Astrocyte (in vitro differentiated cells and primary cell): Measurements from ENCODE around the gene UNC79. TPM values are rescaled to one million over a fixed set of nuclear protein-coding genes. Genes with fewer than 3 reads are reported as not detected.

Source experiments
- DNase-seq: peaks from one replicate; pipeline ENCODE4 v3.0.0-alpha.2; 2010; ENCODE audit warnings: low read depth
- FAIRE-seq: peaks from 2 replicates; lab custom pipeline; 2011; peaks lifted over from hg19 to GRCh38; lab: Jason Lieb, UNC
- H2AFZ ChIP-seq: 2 replicates; pipeline ENCODE4 v1.6.0; 2012; ENCODE audit warnings: low read depth, low read length, inconsistent platforms
- H3K27ac ChIP-seq: 2 replicates; pipeline ENCODE4 v1.5.1; 2011; ENCODE audit warnings: low read depth, low read length, inconsistent platforms
- H3K27me3 ChIP-seq: 2 replicates; pipeline ENCODE4 v1.6.0; 2011; ENCODE audit warnings: low read length, inconsistent platforms; ENCODE audit not compliant: insufficient read depth
- H3K36me3 ChIP-seq: 2 replicates; pipeline ENCODE4 v1.5.1; 2011; ENCODE audit warnings: low read length, inconsistent platforms; ENCODE audit not compliant: insufficient read depth
- H3K4me1 ChIP-seq: 2 replicates; pipeline ENCODE4 v1.5.1; 2011; ENCODE audit warnings: low read length, inconsistent platforms; ENCODE audit not compliant: insufficient read depth
- H3K4me2 ChIP-seq: 2 replicates; pipeline ENCODE4 v1.6.0; 2012; ENCODE audit warnings: low read length, inconsistent platforms
- H3K4me3 ChIP-seq: 2 replicates; pipeline ENCODE4 v1.5.1; 2011; ENCODE audit warnings: low read depth, mild to moderate bottlenecking, low read length, inconsistent platforms; ENCODE audit not compliant: insufficient read depth
- H3K79me2 ChIP-seq: 2 replicates; pipeline ENCODE4 v1.6.0; 2012; ENCODE audit warnings: mild to moderate bottlenecking, low read length, inconsistent platforms; ENCODE audit not compliant: insufficient read depth
- H3K9ac ChIP-seq: 2 replicates; pipeline ENCODE4 v1.6.0; 2012; ENCODE audit warnings: mild to moderate bottlenecking, low read length, inconsistent platforms
- H3K9me3 ChIP-seq: 2 replicates; pipeline ENCODE4 v1.5.1; 2012; ENCODE audit warnings: low read depth, mild to moderate bottlenecking, low read length, inconsistent platforms; ENCODE audit not compliant: insufficient read depth
- H4K20me1 ChIP-seq: 2 replicates; pipeline ENCODE4 v1.6.0; 2012; ENCODE audit warnings: low read length, inconsistent platforms; ENCODE audit not compliant: insufficient read depth
- H3K27ac Mint-ChIP-seq: one replicate; pipeline ENCODE4 v1.8.0; 2021; ENCODE audit warnings: mild to moderate bottlenecking, mixed read lengths; ENCODE audit not compliant: unreplicated experiment
- H3K27me3 Mint-ChIP-seq: one replicate; pipeline ENCODE4 v1.8.0; 2021; ENCODE audit warnings: low read depth, mixed read lengths; ENCODE audit not compliant: unreplicated experiment
- H3K36me3 Mint-ChIP-seq: one replicate; pipeline ENCODE4 v1.8.0; 2021; ENCODE audit warnings: low read depth, mixed read lengths; ENCODE audit not compliant: unreplicated experiment
- H3K4me1 Mint-ChIP-seq: one replicate; pipeline ENCODE4 v1.8.0; 2021; ENCODE audit warnings: low read depth, mixed read lengths; ENCODE audit not compliant: unreplicated experiment
- H3K4me3 Mint-ChIP-seq: one replicate; pipeline ENCODE4 v1.8.0; 2021; ENCODE audit warnings: mild to moderate bottlenecking, moderate library complexity, mixed read lengths; ENCODE audit not compliant: unreplicated experiment
- H3K9me3 Mint-ChIP-seq: one replicate; pipeline ENCODE4 v1.8.0; 2021; ENCODE audit warnings: mild to moderate bottlenecking, mixed read lengths; ENCODE audit not compliant: unreplicated experiment
- EZH2 ChIP-seq: IDR thresholded peaks from 2 replicates; pipeline ENCODE4 v1.6.1; 2012; ENCODE audit warnings: mild to moderate bottlenecking, low read length, inconsistent platforms; ENCODE audit not compliant: insufficient read depth
- total RNA-seq: library from RNA; stranded (reverse); gene quantifications from 2 replicates; pipeline ENCODE4 v1.2.1, GENCODE V29; 2021
- TF ChIP-seq, protein P1 (sequence below): IDR thresholded peaks from 2 replicates; pipeline ENCODE4 v1.5.1; 2011; ENCODE audit warnings: low read depth, mild to moderate bottlenecking, inconsistent platforms, low read length, moderate library complexity; ENCODE audit not compliant: insufficient read depth

UNC79 gene
- total RNA-seq, 1 donor from 2014 or later, result 0.66 TPM

DNA sequence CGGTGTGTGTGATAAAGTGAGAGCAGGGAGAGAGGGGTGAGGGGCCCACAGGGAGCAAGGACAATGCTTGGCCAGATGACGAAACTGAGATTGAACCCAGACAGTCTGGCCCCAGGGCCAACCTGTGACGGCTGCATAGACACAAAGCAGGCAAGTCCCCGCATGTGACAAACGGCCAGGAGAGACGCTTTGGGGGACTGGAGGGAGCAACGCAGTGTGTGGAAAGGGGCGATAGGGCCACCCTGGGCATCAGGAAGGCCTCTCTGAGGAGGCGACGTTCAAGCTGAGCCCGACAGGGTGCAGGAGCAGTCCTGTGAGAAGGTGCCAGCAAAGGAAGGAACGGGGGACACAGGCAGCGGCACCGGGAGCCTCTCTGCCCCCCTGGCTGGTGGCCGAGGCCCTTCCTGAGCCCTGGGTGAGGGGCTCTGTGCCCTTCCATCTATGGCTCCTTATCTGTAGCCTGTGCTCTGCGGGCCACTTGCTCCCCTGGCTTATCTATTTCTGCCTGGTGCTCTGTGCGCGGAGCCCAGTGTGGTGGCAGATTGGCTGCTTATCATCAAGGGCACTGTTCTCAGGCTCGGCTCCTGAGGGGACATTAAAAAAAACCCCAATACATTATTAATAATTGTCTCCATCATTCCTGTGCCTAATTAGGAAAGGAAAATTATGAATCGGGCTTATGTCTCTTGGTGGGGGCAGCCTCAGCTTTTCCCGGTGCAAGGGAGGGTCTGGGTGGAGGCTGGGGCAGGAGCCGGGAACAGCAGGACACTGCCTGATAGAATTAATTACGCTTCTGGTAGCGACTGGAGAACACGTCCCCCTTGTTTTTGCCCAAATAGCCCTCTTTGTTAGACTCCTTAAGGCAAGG lies 317.7 kb downstream of the UNC79 start:
- no peaks in the 10 kb centered on the region for H3K9me3 Mint-ChIP-seq
- no peak overlapping the region for H3K9ac ChIP-seq
- no peaks in the 10 kb centered on the region for H3K36me3 ChIP-seq
- H3K27ac ChIP-seq, result no peak overlapping the region
- H3K27me3 Mint-ChIP-seq, result peaks cover 23% of the 10 kb centered on the region
- H3K4me1 Mint-ChIP-seq, result peaks cover 2% of the 10 kb centered on the region
- H4K20me1 ChIP-seq, result no peaks in the 10 kb centered on the region
- no peak overlapping the region for H3K27ac Mint-ChIP-seq
- no peak for DNase-seq
- TF ChIP-seq, protein P1, sequence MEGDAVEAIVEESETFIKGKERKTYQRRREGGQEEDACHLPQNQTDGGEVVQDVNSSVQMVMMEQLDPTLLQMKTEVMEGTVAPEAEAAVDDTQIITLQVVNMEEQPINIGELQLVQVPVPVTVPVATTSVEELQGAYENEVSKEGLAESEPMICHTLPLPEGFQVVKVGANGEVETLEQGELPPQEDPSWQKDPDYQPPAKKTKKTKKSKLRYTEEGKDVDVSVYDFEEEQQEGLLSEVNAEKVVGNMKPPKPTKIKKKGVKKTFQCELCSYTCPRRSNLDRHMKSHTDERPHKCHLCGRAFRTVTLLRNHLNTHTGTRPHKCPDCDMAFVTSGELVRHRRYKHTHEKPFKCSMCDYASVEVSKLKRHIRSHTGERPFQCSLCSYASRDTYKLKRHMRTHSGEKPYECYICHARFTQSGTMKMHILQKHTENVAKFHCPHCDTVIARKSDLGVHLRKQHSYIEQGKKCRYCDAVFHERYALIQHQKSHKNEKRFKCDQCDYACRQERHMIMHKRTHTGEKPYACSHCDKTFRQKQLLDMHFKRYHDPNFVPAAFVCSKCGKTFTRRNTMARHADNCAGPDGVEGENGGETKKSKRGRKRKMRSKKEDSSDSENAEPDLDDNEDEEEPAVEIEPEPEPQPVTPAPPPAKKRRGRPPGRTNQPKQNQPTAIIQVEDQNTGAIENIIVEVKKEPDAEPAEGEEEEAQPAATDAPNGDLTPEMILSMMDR, result no peak
- TF ChIP-seq EZH2, result no peak
- FAIRE-seq, result no peak
- H3K9me3 ChIP-seq, result peaks cover 3% of the 10 kb centered on the region
- no peaks in the 10 kb centered on the region for H3K27me3 ChIP-seq
- no peak overlapping the region for H3K4me3 Mint-ChIP-seq
- no peak overlapping the region for H2AFZ ChIP-seq
- H3K79me2 ChIP-seq, result no peaks in the 10 kb centered on the region
- no peaks in the 10 kb centered on the region for H3K4me1 ChIP-seq
- no peak overlapping the region for H3K4me3 ChIP-seq
- H3K36me3 Mint-ChIP-seq, result no peaks in the 10 kb centered on the region
- no peak overlapping the region for H3K4me2 ChIP-seq

DNA sequence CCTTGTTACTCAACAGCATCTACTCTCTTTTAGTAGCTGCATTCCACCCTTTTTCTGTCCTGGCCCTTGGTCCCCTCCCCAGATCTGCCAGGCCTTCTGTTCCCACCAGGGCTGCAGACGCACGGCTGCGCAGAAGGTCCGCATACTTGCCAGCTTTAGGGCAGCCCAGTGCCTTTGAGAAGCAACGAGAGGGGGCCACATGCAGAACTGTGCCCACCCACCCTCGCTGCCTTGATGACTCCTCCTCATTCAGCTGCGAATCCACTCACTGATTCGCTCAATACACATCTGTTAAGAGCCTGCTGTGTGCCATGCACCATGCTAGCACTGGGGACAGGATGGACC lies 318.3 kb downstream of the UNC79 start:
- Histone ChIP-seq H3K9ac (no peak overlapping the region), H3K79me2 (no peaks in the 10 kb centered on the region), H3K9me3 (peaks cover 3% of the 10 kb centered on the region), H4K20me1 (no peaks in the 10 kb centered on the region), H3K27ac (no peak overlapping the region), H3K4me2 (no peak overlapping the region), H3K4me1 (no peaks in the 10 kb centered on the region), H3K4me3 (no peak overlapping the region), H2AFZ (no peak overlapping the region), H3K36me3 (no peaks in the 10 kb centered on the region), H3K27me3 (no peaks in the 10 kb centered on the region)
- Mint-ChIP-seq H3K4me1 (peaks cover 2% of the 10 kb centered on the region), H3K4me3 (no peak overlapping the region), H3K36me3 (no peaks in the 10 kb centered on the region), H3K27ac (no peak overlapping the region), H3K27me3 (peaks cover 21% of the 10 kb centered on the region), H3K9me3 (no peaks in the 10 kb centered on the region)
- TF ChIP-seq, protein P1, result no peak
- no peak for TF ChIP-seq EZH2
- FAIRE-seq, result no peak
- no peak for DNase-seq

DNA sequence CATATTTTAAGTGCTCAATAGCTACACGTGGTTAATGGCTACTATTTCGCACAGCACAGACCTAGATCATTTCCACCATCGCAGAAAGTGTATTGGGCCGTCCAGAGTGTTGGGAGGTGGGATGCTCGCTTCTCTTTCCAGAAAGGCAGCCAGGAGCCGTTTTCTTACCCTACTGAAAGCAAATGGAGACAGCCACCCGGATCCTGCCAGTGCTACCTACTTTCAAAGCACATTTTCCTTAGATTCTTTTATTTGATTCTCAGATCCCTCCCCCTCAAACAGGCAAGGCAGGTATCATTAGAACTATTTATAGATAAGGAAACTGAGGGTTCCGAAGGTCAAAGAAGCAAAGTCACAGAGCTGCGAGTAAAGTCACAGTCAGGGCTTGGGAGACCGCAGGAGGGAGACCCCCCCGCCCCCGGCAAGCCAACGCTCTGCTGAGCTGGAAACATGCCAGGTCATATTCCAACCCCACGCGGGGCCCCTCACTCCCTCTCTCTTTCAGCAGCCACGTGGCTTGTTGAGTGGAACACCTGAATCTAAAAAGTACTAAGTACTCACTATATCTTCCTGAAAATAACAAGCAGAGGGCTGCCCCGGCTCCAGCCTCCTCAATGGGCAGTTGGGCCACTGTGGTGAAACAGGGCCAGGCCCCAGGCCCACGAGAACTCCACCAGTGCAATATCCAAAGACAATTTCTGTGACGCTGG lies 321.4 kb downstream of the UNC79 start:
- DNase-seq, result no peak
- H3K27ac Mint-ChIP-seq, result no peak overlapping the region
- Histone ChIP-seq H3K36me3 (no peaks in the 10 kb centered on the region), H3K4me2 (no peak overlapping the region), H2AFZ (no peak overlapping the region), H3K9ac (no peak overlapping the region), H3K4me3 (no peak overlapping the region), H3K27me3 (no peaks in the 10 kb centered on the region), H3K9me3 (peaks cover 3% of the 10 kb centered on the region), H4K20me1 (no peaks in the 10 kb centered on the region), H3K27ac (no peak overlapping the region), H3K4me1 (no peaks in the 10 kb centered on the region), H3K79me2 (no peaks in the 10 kb centered on the region)
- no peak for FAIRE-seq
- peaks cover 17% of the 10 kb centered on the region for H3K27me3 Mint-ChIP-seq
- H3K4me1 Mint-ChIP-seq, result no peaks in the 10 kb centered on the region
- H3K4me3 Mint-ChIP-seq, result no peak overlapping the region
- no peak for TF ChIP-seq EZH2
- TF ChIP-seq, protein P1, result no peak
- H3K36me3 Mint-ChIP-seq, result no peaks in the 10 kb centered on the region
- no peaks in the 10 kb centered on the region for H3K9me3 Mint-ChIP-seq
